HG03175 (cell line): Measurements from ENCODE around the gene ZNF175.

Experiments used
- ATAC-seq: cut with Tn5 transposase; IDR thresholded peaks from one replicate; pipeline ENCODE4 v1.9.1; 2021; ENCODE audit warnings: mild to moderate bottlenecking, moderate library complexity; ENCODE audit not compliant: unreplicated experiment

The ZNF175 gene

DNA sequence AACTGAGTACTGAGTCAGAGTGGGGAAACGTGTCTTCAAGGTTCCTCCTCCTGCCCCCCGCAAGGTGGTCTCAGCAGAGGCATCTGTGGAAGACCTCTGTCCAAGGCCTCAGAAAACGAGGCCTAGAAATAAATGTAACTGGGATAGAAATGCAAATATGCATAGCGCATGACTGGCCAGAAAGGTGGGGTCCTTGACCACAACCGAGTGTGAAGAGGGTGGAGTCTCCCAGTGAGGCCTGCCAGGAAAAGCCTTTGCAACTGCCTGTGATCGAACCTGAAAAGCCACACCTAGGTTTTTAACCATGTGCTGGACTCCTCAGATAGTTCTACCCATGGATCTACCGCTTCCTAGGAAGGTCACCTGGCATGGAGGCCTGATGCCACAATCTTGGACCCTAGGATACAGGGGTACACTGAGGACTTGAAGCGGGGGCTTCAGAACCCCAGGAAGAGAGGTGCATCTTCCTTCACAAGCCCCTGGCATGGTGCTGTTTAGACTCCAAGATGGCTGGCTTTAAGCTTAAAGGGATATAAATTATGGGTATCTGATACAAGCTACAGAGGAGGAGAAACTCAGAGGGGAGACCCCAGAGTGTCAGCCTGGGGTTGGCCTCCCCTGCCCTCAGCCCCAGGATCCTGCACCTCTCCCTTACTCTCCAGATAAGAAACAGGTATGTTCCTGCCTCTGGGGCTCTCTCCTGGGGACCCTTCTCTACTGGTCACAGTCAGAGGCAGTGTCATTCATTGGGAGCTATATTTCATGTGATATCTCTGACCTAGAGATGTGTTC is 21.4 kb upstream of the ZNF175 start:
- no peak for ATAC-seq

DNA sequence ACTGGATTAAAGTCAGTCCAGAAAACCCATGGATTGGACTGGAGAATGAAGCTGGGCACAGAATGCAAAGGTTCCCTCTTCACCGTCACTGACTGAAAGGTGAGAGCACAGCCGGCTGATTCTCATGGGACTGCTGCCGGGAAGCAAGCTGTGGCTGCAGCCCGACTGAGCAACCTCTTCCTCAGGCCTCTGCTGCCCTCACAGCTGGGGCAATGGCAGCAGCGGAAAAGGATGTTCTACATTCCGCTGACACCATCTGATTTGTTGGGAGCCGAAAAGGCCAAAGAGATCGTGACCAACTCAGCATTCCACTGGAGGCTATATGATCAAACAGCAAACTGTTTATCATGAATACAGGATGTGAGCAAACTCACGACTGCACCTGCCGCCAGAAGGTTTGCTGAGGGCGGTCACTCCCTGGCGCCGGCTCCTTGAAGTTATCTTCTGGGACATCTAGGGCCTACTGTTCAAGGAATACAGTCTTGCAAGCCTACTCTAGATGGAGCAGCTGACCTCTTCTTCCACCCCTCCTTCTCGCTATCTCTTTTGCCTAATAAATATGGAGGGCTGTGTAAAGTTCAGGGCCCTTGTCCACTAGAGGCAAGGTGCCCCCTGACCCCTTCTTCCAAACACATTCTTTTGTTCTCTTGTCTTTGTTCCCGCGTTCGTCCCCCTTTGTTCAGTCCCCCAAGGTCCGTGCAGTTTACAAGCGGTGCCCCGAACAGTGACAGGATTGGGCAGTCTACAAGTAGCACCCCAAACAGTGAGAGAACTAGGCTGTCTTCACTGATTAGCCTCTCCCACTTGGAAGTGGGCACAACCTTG is 20.0 kb upstream of the ZNF175 start:
- no peak for ATAC-seq

DNA sequence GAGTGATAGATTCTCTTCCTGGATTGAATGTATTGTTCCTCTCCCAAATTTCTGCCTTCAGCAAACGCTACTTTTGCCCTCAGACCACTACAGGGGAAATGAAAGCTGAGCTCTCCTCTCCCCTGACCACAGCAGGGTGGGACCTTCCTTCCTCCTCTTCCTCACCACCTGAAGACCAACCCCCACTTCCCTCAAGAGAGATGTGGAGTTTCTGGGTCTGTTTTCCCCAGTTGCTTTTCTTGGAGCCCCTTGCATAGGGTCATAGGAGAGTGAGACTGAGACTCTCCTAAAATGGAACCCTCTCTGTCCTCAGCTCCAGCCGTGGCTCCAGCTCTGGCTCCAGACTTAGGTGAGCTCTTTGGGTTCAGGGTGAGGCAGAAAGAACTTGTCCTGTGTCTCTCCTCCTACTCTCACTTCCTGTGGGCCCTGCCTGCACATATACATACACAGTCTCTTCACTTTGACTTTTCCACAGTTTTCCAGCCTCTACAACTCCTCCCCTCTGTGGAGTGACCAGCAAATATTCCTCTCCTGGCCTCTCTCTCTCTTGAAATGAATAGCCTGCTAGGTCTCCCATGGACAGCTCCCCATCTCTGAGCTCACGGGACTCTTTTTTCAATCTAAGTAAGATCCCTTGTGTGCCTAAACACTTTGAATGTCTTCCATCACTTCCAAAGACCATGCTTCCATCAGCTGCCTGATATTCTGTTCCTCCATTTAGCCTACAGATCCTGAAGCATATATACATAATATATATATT is 19.2 kb upstream of the ZNF175 start:
- ATAC-seq = no peak

DNA sequence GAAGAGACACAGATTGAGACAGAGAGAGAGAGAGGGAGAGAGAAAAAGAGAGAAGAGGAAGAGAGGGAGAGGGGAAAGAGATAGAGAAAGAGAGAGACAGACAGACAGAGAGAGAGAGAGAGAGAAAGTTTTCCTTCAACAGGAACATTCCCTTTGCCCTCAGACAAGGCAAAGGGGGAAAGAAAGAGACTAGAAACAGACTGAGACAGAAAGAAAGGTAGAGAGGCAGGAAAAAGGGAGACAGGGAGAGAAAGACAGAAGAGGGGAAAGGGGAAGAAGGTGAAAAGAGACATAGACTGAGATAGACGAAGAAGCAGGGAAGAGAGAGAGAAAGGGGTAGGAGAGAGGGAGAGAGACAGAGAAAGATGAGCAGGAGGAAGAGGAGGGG is 18.5 kb upstream of the ZNF175 start:
- no peak for ATAC-seq

DNA sequence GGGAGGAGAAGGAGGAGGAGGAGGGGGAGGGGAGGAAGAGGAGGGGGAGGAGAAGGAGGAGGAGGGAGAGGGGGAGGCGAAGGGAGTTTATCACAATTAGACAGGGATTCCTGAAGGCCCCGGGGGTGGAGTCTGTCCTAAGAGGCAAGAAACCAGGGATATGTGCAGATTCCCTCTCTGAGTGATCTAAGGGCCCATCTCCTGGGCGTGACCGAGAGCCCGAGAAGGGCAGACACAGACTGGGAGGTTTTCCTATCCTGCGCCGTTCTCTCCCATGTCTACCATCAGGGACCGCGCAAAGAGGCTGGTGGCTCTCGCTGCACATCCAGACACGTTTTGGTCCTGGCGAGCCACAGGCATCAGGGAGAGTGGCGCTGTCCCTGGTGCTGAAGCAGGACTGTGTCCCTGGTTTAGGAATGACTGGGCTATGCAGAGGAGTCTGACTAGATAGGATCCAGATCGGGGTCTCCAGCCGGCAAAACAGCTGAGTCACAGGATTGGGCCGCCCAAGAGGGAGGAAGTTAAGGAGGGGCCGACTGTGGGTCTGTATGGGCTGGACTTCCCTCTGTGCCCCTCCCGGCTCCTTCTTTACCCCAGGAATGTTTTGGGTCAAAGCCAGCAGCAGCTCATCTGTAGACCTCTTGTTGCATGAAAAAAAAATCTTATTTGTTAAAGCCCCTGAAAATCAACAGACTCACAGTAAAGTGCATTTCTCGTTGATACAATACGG is 17.9 kb upstream of the ZNF175 start:
- ATAC-seq = no peak

DNA sequence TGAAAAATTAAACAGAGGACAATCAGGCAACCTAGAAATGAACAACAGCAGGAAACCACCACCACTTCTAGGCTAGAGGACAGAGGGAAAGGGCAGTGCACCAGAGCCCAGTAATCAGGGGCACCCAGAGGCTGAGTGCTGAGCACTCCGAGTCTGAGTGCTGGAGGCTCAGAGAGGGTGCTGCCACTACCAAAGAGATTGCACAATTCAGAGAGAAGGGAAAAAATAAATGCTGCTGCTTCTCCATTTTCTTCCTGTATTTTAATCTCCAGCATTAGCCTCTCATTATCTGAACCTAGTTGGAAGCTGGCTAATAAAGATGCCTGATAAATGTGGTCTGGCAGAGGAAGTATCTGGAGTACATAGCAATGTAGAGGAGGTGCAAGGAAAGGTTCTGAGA is 11.8 kb upstream of the ZNF175 start:
- ATAC-seq = no peak

DNA sequence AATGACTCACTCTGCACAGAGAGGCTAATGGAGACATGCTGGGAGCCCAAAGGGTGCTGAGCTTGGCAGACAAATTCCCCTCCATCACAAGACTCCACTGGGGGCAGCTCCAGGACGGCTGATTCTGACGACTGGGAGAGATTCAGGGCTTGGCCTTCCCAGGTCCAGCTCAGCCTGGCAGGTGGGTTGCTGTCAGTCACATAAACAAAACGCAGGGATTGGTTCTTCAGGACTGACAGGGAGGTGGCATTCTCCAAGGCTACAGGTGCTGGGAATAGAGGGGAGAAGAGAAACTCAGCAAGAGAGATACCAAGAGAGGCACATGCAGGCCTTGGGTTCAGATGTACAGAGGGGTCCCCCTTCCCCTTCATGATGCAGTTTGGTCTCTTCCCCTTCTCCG is 10.7 kb upstream of the ZNF175 start:
- no peak for ATAC-seq

DNA sequence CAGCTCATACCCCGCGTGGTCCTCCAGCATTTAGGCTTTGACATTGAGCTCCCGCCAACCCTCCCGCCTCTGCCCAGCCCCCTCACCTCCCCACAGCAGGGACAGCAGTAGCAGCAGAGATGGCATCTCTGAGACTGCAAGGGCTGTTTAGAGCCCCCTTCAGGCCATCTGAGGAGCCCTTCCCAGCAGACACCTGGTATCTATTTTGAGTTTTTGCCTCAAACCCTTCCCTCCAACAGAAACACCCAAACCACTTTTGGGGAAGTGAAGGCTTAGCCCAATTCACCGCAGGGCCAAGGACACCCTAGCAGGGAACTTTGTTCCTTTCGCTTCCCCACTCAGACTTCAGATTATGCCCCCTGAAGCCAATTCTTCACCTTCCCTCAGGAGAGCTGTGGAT is 6.3 kb upstream of the ZNF175 start:
- ATAC-seq = no peak

DNA sequence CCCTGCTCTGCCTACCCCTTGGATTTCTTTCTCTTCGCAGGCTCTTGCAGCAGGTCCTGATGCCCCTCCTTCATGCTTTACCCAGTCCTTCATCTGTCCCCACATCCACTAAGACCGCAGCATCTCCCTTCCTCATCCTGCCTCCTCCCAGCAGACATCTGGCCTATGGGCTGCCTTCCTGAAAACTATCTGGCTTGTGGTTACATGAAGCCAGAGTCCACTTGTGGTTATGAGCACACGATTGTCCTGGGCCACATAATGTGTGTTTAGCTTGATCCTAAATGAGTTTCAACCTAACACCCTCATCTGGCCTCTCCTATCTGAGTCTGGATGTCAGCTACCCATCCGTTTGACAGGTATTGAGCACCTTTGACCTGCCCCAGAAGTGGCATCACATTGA is 5.5 kb upstream of the ZNF175 start:
- ATAC-seq = no peak

DNA sequence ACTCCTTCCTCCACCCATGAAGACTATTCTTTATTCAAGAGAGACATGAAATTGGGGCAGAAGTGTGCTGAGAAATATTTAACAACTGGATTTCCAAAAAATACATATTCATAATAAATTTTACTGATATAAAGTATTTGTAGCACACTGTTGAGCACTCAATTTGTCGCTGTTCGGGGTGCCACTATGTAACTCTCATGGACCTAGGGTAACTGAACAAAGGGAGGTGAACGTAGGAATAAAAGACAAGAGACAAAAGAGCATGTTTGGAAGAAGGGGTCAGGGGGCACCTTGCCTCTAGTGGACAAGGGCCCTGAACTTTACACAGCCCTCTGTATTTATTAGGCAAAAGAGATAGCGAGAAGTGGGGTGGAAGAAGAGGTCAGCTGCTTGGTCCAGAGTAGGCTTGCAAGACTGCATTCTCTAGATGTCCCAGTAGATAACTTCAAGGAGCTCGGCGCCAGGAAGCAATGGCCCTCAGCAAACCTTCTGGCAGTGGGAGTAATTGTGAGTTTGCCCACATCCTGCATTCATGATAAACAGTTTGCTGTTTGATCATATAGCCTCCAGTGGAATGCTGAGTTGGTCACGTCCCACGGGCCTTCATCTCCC is 4.5 kb upstream of the ZNF175 start:
- no peak for ATAC-seq

DNA sequence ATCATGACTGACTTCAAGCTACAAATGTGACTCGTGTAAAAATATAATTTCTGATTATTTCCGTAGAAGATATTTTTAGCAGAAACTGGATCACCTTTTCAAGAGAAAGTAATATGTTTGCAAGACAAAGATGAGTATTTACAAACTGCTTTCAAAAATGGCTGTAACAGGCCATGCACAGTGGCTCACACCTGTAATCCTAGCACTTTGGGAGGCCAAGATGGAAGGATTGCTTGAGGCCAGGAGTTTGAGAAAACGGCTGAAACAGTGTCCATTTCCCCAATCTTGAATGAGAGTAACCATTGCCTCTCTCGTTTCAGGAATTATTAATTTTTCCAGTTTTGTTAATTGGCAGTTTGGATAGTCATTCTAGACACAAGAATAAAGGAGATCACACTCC is 3.5 kb upstream of the ZNF175 start:
- ATAC-seq = no peak

DNA sequence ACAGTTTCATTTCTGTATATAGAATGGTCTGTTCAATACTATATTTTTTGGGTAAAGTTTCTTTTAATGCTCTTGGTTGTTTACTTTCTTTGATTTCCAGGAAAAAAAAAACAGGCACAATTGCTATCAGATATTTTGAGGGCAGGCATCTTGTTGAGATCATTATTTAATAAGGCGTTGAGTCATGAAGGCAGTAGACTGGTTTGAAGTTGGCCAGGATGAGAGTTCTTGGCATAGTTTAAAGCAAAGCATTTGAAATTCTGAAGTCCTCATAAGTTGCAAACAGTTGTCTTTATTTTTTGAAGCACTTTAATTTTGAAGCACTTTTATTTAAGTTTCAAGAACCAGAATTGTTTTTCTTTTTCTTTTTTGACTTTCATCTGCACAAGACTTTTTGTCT is 2.6 kb upstream of the ZNF175 start:
- no peak for ATAC-seq

DNA sequence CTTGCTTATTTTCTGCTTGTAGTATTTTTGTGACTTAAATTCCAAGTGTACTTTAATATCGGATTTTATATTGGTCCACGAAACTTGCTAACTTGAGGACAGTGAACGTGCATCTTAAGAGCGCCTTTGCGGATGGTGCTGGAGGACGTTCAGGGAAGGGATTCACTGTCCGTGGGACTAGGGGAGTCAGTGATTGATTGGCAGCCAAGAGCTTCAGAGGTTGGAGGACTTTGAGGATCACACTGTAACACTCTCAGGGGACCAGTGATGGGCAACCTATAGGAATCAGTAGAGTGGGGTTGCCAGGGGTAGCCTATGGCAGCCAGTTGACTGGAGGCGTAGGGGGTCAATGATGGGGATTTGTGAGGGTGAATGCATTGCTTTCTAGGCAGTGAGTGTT is 516 bp downstream of the ZNF175 start:
- ATAC-seq = no peak

DNA sequence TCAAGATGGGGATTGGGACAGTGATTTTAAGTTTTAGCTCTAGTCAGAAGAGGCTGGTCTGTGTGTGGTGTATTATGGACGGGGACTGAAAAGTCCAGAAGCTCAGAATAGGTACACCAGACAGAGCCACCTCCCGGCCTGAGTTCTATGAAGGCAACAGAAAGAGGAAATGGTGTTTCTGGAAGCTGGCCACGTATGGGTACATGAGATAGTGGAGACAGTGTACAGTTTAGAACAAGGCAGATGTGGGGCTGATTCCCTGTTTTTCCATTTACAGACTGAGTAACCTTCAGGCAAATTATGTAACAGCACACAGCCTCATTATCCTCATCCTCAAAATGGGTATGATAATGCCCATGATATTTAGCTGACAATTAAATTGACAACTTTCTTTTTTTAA is 1.3 kb downstream of the ZNF175 start:
- no peak for ATAC-seq

DNA sequence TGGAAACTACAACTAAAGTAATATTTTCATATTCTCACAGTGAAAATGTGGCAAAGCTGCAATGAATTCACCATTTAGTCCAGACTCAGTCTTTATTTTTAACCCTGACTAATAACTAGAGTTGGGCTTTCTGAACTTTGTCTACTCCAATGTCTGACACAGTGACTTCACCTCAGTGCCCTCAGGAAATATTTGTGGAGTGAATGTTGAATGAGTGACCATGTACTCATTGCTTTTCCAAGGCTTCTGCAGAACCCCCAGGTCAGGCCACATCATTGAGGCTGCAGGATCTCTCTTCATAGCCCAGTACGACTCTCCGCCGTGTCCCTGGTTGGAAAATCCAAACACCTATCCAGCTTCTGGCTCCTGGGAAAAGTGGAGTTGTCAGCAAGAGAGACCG is 1.8 kb downstream of the ZNF175 start:
- no peak for ATAC-seq

DNA sequence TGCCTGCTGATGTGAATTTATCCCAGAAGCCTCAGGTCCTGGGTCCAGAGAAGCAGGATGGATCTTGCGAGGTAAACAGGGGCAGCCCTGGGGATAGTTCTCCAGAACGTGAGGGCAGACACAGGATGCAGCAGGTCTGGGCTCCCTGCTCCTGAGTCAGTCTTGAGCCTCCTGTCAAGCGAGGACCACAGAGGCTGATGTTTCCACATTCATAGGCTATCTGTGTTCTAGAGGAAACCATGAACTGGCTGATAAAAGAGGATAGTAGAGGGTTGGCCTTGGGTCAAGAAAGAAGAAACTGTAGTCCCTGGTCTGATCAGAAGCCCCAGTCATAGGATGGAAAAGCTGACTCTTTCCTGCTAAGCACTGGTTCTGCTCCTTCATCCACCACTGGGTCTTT is 2.2 kb downstream of the ZNF175 start:
- no peak for ATAC-seq

DNA sequence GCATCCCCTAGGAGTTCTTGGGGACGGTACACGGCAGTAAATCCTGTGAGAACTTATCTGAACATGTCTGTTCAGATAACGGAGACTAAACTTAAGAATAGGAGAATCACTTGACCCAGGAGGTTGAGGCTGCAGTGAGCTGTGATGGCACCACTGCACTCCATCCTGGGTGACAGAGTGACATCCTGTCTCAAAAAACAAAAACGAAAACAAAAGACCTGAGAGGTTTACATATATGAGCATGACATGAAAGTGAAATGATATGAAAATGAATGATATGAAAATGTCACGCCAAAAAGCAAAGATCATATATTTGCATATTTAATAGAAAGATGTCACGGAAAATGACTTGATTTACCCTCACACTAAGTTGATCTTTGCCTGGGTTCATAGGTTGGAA is 5.8 kb downstream of the ZNF175 start:
- ATAC-seq = peak; percentile 51

DNA sequence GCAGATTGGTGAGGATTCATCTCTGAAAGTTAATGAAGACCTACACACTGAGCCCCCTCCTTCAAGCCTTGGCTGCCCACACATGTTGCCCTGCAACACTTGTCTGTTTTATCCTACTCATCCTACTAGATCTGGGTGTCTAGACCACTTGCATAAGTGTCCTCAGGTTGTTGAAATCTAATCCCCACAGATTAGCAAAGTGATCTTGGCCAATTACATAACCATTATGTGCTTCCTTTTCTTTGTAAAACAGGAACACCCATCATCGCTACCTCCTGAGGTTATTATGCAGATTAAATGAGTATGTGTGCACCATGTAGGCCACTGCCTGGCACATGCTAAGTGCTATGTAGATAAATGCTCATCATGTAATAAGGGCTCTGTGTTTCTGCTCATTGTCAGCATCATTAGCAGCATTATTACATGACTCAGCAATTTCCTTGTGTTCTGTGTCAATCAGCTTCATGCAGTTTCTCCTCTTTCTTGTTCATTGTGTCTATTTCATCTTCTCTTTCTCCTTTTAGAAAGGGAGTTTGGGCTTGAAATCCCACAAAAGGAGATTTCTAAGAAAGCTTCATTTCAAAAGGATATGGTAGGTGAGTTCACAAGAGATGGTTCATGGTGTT is 15.1 kb downstream of the ZNF175 start:
- no peak for ATAC-seq

DNA sequence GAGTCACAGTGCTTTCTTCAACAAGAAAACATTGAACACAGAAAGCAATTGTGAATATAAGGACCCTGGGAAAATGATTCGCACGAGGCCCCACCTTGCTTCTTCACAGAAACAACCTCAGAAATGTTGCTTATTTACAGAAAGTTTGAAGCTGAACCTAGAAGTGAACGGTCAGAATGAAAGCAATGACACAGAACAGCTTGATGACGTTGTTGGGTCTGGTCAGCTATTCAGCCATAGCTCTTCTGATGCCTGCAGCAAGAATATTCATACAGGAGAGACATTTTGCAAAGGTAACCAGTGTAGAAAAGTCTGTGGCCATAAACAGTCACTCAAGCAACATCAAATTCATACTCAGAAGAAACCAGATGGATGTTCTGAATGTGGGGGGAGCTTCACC is 15.7 kb downstream of the ZNF175 start:
- no peak for ATAC-seq
